HUES6 (cell line): ENCODE measurements around the gene PDE11A.

Experiments
- H3K27ac ChIP-seq: 2 replicates; pipeline ENCODE4 v1.7.0; 2013; ENCODE audit warnings: low read depth, mild to moderate bottlenecking, low read length, inconsistent platforms
- H3K27me3 ChIP-seq: 2 replicates; pipeline ENCODE4 v1.6.1; 2013; ENCODE audit warnings: low read length; ENCODE audit not compliant: control insufficient read depth, insufficient read depth
- H3K36me3 ChIP-seq: 2 replicates; pipeline ENCODE4 v1.6.1; 2013; ENCODE audit warnings: low read length; ENCODE audit not compliant: control insufficient read depth, insufficient read depth
- H3K4me1 ChIP-seq: 2 replicates; pipeline ENCODE4 v1.6.1; 2013; ENCODE audit warnings: low read length; ENCODE audit not compliant: control insufficient read depth, insufficient read depth
- H3K4me3 ChIP-seq: 2 replicates; pipeline ENCODE4 v1.5.1; 2013; ENCODE audit warnings: low read depth, low read length
- H3K9ac ChIP-seq: one replicate; pipeline ENCODE4 v1.6.1; 2013; ENCODE audit warnings: mild to moderate bottlenecking, low read length
- H3K9me3 ChIP-seq: 2 replicates; pipeline ENCODE4 v1.6.1; 2013; ENCODE audit warnings: low read depth, low read length; ENCODE audit not compliant: control insufficient read depth, insufficient read depth

Gene PDE11A

DNA sequence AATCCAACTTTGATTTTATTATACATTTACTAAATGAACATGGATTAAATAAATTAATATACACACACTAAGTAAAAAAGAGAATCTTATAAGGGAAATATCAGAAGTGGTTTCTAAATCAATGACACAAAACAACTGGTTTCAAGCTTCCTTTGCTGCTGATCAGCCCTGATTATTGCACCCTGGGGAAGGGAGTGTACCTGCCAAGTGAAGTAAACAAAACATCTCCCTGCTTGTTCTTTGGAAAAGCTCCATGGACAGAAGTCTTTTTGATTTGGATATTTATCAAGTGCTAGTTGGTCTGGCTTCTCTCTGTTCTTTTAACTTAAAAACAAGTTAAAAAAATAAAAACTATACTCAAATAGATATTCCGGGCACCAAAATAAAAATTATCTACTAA, 190.1 kb downstream of the PDE11A start:
- Histone ChIP-seq H3K27me3 (no peaks in the 10 kb centered on the region), H3K9me3 (no peaks in the 10 kb centered on the region), H3K27ac (no peak overlapping the region), H3K36me3 (no peaks in the 10 kb centered on the region), H3K4me3 (no peak overlapping the region), H3K4me1 (no peaks in the 10 kb centered on the region), H3K9ac (no peak overlapping the region)

DNA sequence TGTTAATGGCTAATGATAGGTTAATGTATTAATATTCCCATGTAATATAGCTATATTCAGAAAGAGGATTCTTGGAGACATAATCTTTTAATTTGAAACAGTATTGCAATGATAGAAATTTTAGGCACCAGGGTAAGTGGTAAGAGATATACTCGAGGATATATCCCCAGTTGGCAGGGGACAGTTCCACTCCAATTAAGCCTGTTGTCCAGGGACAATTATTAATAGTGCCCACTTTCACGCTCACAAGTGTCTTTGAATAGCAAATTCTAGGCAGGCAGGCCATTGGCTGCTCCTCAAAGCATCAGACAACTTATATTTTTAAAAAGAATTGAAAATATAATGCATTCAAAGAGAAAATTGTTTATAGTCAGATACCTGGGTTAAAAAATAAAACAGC, 190.7 kb downstream of the PDE11A start:
- no peak overlapping the region for H3K4me3 ChIP-seq
- H3K9me3 ChIP-seq = no peaks in the 10 kb centered on the region
- no peak overlapping the region for H3K27ac ChIP-seq
- no peak overlapping the region for H3K9ac ChIP-seq
- H3K27me3 ChIP-seq = no peaks in the 10 kb centered on the region
- no peaks in the 10 kb centered on the region for H3K36me3 ChIP-seq
- no peaks in the 10 kb centered on the region for H3K4me1 ChIP-seq

GRCh38 chr2:177881008-177881747, 191.4 kb downstream of the PDE11A start:
- H3K36me3 ChIP-seq = no peaks in the 10 kb centered on the region
- H3K9ac ChIP-seq = no peak overlapping the region
- H3K4me3 ChIP-seq = no peak overlapping the region
- no peaks in the 10 kb centered on the region for H3K27me3 ChIP-seq
- no peaks in the 10 kb centered on the region for H3K4me1 ChIP-seq
- H3K9me3 ChIP-seq = no peaks in the 10 kb centered on the region
- no peak overlapping the region for H3K27ac ChIP-seq

DNA sequence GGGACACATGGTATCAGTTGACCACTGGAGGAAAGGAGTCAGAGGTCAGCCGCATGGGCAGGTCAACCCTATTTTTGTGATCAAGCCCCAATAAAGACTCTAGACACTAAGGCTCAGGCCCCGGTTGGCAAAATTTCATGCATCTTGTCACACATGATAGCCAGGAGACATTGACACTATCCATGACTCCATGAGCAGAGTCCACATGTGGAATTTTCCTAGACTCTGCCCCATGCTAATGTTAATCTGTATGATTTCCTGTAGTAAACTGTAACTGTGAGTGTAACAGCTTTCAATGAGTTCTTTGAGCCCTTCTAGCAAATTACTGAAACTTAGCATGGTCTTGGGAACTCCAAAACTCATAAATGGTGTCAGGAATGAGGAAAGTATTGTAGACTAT, 192.3 kb downstream of the PDE11A start:
- H3K4me1 ChIP-seq = no peaks in the 10 kb centered on the region
- H3K4me3 ChIP-seq = no peak overlapping the region
- H3K9ac ChIP-seq = no peak overlapping the region
- no peak overlapping the region for H3K27ac ChIP-seq
- no peaks in the 10 kb centered on the region for H3K27me3 ChIP-seq
- no peaks in the 10 kb centered on the region for H3K9me3 ChIP-seq
- H3K36me3 ChIP-seq = no peaks in the 10 kb centered on the region

GRCh38 chr2:177876950-177877349, 195.6 kb downstream of the PDE11A start:
- Histone ChIP-seq H3K9ac (no peak overlapping the region), H3K27me3 (no peaks in the 10 kb centered on the region), H3K4me1 (no peaks in the 10 kb centered on the region), H3K27ac (no peak overlapping the region), H3K4me3 (no peak overlapping the region), H3K36me3 (no peaks in the 10 kb centered on the region), H3K9me3 (no peaks in the 10 kb centered on the region)

GRCh38 chr2:177874686-177875085, 197.9 kb downstream of the PDE11A start:
- no peaks in the 10 kb centered on the region for H3K36me3 ChIP-seq
- H3K9me3 ChIP-seq = no peaks in the 10 kb centered on the region
- no peaks in the 10 kb centered on the region for H3K27me3 ChIP-seq
- H3K27ac ChIP-seq = no peak overlapping the region
- no peaks in the 10 kb centered on the region for H3K4me1 ChIP-seq
- no peak overlapping the region for H3K9ac ChIP-seq
- H3K4me3 ChIP-seq = no peak overlapping the region

- Histone ChIP-seq H3K4me3 (no peak overlapping the region), H3K27me3 (no peaks in the 10 kb centered on the region), H3K9ac (no peak overlapping the region), H3K4me1 (no peaks in the 10 kb centered on the region), H3K36me3 (no peaks in the 10 kb centered on the region), H3K27ac (no peak overlapping the region), H3K9me3 (no peaks in the 10 kb centered on the region)
Observed at GRCh38 chr2:177873915-177874314, 198.7 kb downstream of the PDE11A start.

- H3K9me3 ChIP-seq = no peaks in the 10 kb centered on the region
- no peak overlapping the region for H3K27ac ChIP-seq
- H3K4me3 ChIP-seq = no peak overlapping the region
Observed at GRCh38 chr2:177872286-177872685, 200.3 kb downstream of the PDE11A start.

GRCh38 chr2:177869912-177870311, 202.7 kb downstream of the PDE11A start:
- no peaks in the 10 kb centered on the region for H3K27me3 ChIP-seq
- H3K4me3 ChIP-seq = no peak overlapping the region
- no peak overlapping the region for H3K27ac ChIP-seq
- no peaks in the 10 kb centered on the region for H3K4me1 ChIP-seq
- H3K9me3 ChIP-seq = no peaks in the 10 kb centered on the region
- no peak overlapping the region for H3K9ac ChIP-seq
- no peaks in the 10 kb centered on the region for H3K36me3 ChIP-seq

More at GRCh38 chr2:177872286-177872685, 200.3 kb downstream of the PDE11A start:
- H3K36me3 ChIP-seq = no peaks in the 10 kb centered on the region
- H3K4me1 ChIP-seq = no peaks in the 10 kb centered on the region
- H3K27me3 ChIP-seq = no peaks in the 10 kb centered on the region
- H3K9ac ChIP-seq = no peak overlapping the region

DNA sequence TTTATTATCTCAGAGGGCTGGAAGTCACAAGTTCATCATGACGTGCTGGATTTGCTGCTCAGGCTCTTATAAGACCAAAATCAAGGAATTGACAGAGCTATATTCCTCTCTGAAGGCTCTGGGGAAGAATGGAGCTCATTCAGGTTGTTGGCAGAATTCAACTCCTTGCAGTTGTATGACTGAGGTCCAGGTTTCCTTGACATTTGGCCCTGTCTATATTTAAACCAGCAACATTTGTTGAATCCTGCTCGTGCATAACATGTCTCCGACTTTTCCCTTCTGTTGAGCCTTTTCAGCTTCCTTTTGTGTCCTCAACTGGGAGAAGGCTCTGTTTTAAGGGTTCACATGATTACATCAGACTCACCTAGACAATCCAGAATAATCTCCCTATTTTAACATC, 203.4 kb downstream of the PDE11A start:
- no peaks in the 10 kb centered on the region for H3K4me1 ChIP-seq
- no peaks in the 10 kb centered on the region for H3K9me3 ChIP-seq
- H3K9ac ChIP-seq = no peak overlapping the region
- H3K27ac ChIP-seq = no peak overlapping the region
- H3K36me3 ChIP-seq = no peaks in the 10 kb centered on the region
- H3K4me3 ChIP-seq = no peak overlapping the region
- H3K27me3 ChIP-seq = no peaks in the 10 kb centered on the region

DNA sequence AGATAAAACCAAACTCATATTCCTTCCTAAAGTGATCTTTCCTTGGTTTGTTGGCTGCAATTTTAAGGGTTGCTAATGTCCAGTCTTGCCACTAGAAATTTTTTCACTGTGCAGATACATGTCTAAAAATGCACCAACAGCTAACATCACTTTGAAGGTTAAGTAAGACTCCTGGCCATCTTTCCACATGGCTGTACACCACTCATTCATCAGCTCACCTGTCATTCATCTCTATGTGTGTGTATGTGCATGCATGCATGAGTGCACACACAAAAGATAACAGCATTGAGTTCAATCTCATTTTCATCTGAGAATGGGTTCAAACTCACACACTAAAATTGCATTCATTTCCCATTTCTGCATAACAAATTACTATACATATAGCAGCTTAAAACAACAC, 203.8 kb downstream of the PDE11A start:
- H3K9me3 ChIP-seq = no peaks in the 10 kb centered on the region

More for the DNA sequence above, 203.8 kb downstream of the PDE11A start:
- Histone ChIP-seq H3K4me1 (no peaks in the 10 kb centered on the region), H3K27me3 (no peaks in the 10 kb centered on the region), H3K27ac (no peak overlapping the region), H3K4me3 (no peak overlapping the region), H3K9ac (no peak overlapping the region), H3K36me3 (no peaks in the 10 kb centered on the region)
